Measurements from ENCODE around the gene CDH3. TPM values are rescaled to one million over a fixed set of nuclear protein-coding genes. Genes with fewer than 3 reads are reported as not detected.

CDH3 gene
- total RNA-seq, 4 donors from 2014 or later, result 0.32 to 2.0 TPM; not detected in 2

- WGBS, 2 donors (ENCODE audit: low coverage in 1 of 2), result 72% methylated on average over 3 of the region's 3 CpGs; no CpG with 5 or more reads in 1 of the 2 donors
- intact Hi-C loops (cut with DNase I; ENCODE audit: low total_unique reads), result no loop called here
- in situ Hi-C loops (cut with MboI; ENCODE audit: low pct_ligation_motif_present in 1 of 4, low pct_unique_long_range_greater_than_20kb in 1 of 4, low sequenced_read_pairs in 3 of 4), result loop anchor here in 1 of 4 donors (25.0 kb wide), 1 partner anchor 446 kb away; no protein-coding TSS in a partner anchor
- H3K9me3 ChIP-seq, result no peaks in the 10 kb centered on the region
- no peak for DNase-seq
- H3K4me3 ChIP-seq, result no peak overlapping the region
- H3K27me3 ChIP-seq, result peaks cover 42% of the 10 kb centered on the region
- H3K27ac ChIP-seq, result no peak overlapping the region
- TF ChIP-seq, protein P1, sequence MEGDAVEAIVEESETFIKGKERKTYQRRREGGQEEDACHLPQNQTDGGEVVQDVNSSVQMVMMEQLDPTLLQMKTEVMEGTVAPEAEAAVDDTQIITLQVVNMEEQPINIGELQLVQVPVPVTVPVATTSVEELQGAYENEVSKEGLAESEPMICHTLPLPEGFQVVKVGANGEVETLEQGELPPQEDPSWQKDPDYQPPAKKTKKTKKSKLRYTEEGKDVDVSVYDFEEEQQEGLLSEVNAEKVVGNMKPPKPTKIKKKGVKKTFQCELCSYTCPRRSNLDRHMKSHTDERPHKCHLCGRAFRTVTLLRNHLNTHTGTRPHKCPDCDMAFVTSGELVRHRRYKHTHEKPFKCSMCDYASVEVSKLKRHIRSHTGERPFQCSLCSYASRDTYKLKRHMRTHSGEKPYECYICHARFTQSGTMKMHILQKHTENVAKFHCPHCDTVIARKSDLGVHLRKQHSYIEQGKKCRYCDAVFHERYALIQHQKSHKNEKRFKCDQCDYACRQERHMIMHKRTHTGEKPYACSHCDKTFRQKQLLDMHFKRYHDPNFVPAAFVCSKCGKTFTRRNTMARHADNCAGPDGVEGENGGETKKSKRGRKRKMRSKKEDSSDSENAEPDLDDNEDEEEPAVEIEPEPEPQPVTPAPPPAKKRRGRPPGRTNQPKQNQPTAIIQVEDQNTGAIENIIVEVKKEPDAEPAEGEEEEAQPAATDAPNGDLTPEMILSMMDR (IDR thresholded peaks at IDR 0.05), result no peak
- TF ChIP-seq EP300 (IDR thresholded peaks at IDR 0.05; ENCODE audit: low read depth), result no peak
- TF ChIP-seq POLR2A (IDR thresholded peaks at IDR 0.05), result no peak
- TF ChIP-seq POLR2AphosphoS5 (IDR thresholded peaks at IDR 0.05), result no peak
- no peaks in the 10 kb centered on the region for H3K36me3 ChIP-seq
- peaks cover 13 to 31% (median 24%) of the 10 kb centered on the region in 4 donors for H3K4me1 ChIP-seq
Observed at GRCh38 chr16:68640972-68641371, 4.1 kb upstream of the CDH3 start.

DNA sequence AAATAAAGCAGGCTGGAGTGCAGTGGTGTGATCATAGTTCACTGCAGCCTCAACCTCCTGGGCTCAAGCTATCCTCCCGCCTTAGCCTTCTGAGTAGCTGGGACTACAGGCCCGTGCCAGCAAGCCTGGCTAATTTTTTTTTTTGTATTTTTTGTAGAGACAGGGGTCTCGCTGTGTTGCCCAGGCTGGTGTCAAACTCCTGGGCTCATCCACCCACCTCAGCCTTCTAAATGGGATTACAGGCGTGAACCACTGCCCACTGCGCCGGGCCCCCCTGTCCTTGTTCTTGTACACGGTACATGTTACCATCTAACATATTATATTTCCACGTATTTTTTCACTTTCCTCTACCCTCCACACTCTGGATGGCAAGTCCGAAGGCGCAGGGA, 3.1 kb upstream of the CDH3 start:
- peak overlapping the region in 1 of 4 donors; percentile 2 for H3K4me3 ChIP-seq
- in situ Hi-C loops (cut with MboI; ENCODE audit: low pct_ligation_motif_present in 1 of 4, low pct_unique_long_range_greater_than_20kb in 1 of 4, low sequenced_read_pairs in 3 of 4), result loop anchor here in 1 of 4 donors (25.0 kb wide), 1 partner anchor 445 kb away; no protein-coding TSS in a partner anchor
- peaks cover 16 to 31% (median 26%) of the 10 kb centered on the region in 4 donors for H3K4me1 ChIP-seq
- intact Hi-C loops (cut with DNase I; ENCODE audit: low total_unique reads), result no loop called here
- no peaks in the 10 kb centered on the region for H3K36me3 ChIP-seq
- no peak for TF ChIP-seq POLR2AphosphoS5 (IDR thresholded peaks at IDR 0.05)
- no peak for TF ChIP-seq EP300 (IDR thresholded peaks at IDR 0.05; ENCODE audit: low read depth)
- TF ChIP-seq, protein P1 (IDR thresholded peaks at IDR 0.05), result no peak
- no peak for TF ChIP-seq POLR2A (IDR thresholded peaks at IDR 0.05)
- peaks cover 53% of the 10 kb centered on the region for H3K27me3 ChIP-seq
- H3K27ac ChIP-seq, result no peak overlapping the region
- no peaks in the 10 kb centered on the region for H3K9me3 ChIP-seq
- no peak for DNase-seq
- 42 to 65% methylated on average over 9 to 10 of the region's 10 CpGs for WGBS, 2 donors (ENCODE audit: low coverage in 1 of 2)

DNA sequence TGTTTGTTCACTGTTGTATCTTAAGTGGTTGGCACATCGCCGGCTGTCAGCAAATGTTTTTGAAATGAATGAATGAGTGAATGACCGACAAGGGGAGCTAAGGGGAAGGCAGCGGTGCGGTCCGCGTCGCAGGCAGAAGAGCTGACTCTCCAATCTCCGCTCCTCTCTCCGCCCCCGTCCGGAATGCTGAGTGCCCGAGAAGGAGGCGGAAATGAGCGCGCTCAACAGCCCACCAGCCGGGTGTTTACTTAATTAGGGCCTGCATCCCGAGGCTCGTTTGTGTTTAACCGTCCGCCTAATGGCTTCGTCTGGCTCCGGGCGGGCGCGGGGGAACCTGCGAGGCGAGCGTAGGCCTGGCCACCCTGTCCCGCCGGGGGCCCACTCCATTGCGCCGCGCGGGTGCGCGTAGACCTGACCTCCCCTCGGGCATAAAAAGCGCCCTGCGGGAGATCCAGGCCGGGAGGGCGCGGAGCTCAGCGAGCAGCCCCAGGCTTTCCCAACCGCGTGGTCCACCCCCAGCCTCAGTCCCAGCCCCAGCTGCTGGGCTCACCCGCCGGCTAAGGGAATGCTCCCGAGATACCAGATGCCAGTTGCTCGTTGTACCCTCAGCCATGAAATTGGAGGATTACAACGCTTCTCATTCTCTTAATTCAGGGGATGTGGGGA, 2.5 kb upstream of the CDH3 start:
- no peak for DNase-seq
- intact Hi-C loops (cut with DNase I; ENCODE audit: low total_unique reads) (no loop called here), in situ Hi-C loops (cut with MboI; ENCODE audit: low pct_ligation_motif_present in 1 of 4, low pct_unique_long_range_greater_than_20kb in 1 of 4, low sequenced_read_pairs in 3 of 4) (loop anchor here in 1 of 4 donors (25.0 kb wide), 1 partner anchor 445 kb away; no protein-coding TSS in a partner anchor)
- H3K27ac ChIP-seq, result no peak overlapping the region
- H3K9me3 ChIP-seq, result no peaks in the 10 kb centered on the region
- WGBS, 2 donors (ENCODE audit: low coverage in 1 of 2), result 3% methylated on average over 11 to 39 of the region's 51 CpGs
- peak overlapping the region in 2 of 4 donors; percentile 2 to 14 for H3K4me3 ChIP-seq
- peaks cover 58% of the 10 kb centered on the region for H3K27me3 ChIP-seq
- peaks cover 16 to 31% (median 26%) of the 10 kb centered on the region in 4 donors for H3K4me1 ChIP-seq
- H3K36me3 ChIP-seq, result no peaks in the 10 kb centered on the region
- TF ChIP-seq EP300 (IDR thresholded peaks at IDR 0.05; ENCODE audit: low read depth) (no peak), POLR2AphosphoS5 (IDR thresholded peaks at IDR 0.05) (no peak), POLR2A (IDR thresholded peaks at IDR 0.05) (no peak)
- TF ChIP-seq, protein P1 (IDR thresholded peaks at IDR 0.05), result no peak

GRCh38 chr16:68643227-68643626, 1.9 kb upstream of the CDH3 start:
- Histone ChIP-seq H3K4me1 (peaks cover 16 to 31% (median 26%) of the 10 kb centered on the region in 4 donors), H3K36me3 (no peaks in the 10 kb centered on the region), H3K9me3 (no peaks in the 10 kb centered on the region), H3K4me3 (no peak overlapping the region), H3K27me3 (peaks cover 65% of the 10 kb centered on the region), H3K27ac (no peak overlapping the region)
- DNase-seq, result no peak
- in situ Hi-C loops (cut with MboI; ENCODE audit: low pct_ligation_motif_present in 1 of 4, low pct_unique_long_range_greater_than_20kb in 1 of 4, low sequenced_read_pairs in 3 of 4) (loop anchor here in 1 of 4 donors (25.0 kb wide), 1 partner anchor 444 kb away; no protein-coding TSS in a partner anchor), intact Hi-C loops (cut with DNase I; ENCODE audit: low total_unique reads) (no loop called here)
- TF ChIP-seq EP300 (IDR thresholded peaks at IDR 0.05; ENCODE audit: low read depth), result no peak
- TF ChIP-seq, protein P1 (IDR thresholded peaks at IDR 0.05), result no peak
- 81 to 87% methylated on average over 6 to 13 of the region's 13 CpGs for WGBS, 2 donors (ENCODE audit: low coverage in 1 of 2)

All from transverse colon (tissue), 4 donors.